GM18858 (cell line): ENCODE measurements around the gene AP4S1.
"Not testable (repeated sequence)": the region's sequence is repeated elsewhere in the genome, so short reads cannot be mapped to it uniquely, and the experiment has no call there.

Source experiments
- ATAC-seq: cut with Tn5 transposase; IDR thresholded peaks from one replicate; pipeline ENCODE4 v1.9.1; 2021; ENCODE audit not compliant: unreplicated experiment

Gene AP4S1

DNA sequence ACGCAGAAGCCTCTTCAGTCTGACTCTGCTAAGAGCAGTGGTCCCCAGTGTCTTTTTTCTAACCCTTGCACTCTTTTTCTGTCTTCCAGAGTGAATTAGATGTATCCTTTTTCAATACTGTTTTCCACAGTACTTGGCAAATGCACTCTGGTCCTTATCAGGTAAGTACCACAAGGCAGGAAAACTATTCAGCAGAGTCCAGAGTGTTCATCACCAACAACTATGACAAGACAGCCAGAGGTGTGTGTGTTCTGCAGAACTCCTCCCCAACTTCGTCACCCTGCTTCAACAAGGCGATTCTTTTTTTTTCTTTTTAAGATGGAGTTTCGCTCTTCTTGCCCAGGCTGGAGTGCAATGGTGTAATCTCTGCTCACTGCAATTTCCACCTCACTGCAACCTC lies 55.0 kb downstream of the AP4S1 start:
- no peak for ATAC-seq

DNA sequence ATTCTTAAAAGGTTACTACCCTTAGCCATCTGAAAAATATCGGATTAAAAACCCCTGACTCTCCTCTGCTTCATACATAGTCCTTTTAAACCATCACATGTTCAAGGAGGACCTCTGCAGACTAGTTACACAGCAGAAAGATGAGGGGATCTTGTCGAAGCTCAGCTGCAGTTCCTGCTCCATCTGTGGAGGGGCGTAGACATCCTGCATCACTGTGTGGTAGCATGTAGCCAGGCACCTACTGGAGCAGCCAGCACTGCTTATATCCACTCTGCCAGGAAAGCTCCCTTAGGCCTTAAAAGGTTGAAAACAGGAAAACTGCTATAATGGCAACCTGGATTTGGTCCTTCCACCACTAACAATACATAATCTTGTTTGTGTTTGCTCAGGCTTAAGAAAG lies 58.3 kb downstream of the AP4S1 start:
- ATAC-seq = no peak

DNA sequence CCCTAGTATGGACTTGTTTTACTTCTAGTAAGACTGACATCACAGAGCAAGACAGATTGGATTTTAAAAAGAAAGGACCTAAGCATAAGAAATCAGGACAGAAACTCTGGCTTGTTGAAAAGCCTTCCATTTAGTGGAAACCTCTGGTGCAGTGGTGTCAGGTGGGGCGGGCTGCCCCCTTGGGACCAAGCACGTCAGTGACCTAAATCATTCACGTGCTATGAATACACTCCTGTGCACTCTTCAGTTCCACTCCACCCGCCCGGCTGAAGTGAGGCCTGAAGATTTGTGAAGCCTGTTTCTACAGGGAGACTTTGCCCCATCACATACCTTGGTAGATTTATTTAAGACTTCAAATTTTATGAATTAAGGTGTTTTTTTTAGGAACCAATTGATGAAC lies 58.9 kb downstream of the AP4S1 start:
- ATAC-seq = peak; percentile 72

DNA sequence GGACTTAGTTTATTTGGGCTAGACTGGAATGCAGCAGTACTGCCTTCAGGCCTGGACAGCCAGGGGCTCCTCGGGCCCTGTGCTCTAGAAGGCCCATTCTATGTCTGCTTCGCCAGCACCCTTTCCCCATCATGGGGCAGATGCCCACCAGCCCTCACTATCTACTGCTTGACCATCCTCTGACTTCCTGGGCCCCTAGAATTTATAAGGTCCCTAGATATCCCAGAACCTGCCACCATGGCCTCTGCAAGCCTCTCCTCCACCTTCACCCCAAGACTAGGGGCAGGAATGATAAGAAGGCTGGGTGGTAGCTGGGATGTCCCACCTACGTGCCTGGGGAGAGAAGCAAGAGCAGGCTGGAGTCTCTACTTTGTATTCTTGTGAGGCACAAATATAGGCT lies 59.6 kb downstream of the AP4S1 start:
- ATAC-seq = no peak

DNA sequence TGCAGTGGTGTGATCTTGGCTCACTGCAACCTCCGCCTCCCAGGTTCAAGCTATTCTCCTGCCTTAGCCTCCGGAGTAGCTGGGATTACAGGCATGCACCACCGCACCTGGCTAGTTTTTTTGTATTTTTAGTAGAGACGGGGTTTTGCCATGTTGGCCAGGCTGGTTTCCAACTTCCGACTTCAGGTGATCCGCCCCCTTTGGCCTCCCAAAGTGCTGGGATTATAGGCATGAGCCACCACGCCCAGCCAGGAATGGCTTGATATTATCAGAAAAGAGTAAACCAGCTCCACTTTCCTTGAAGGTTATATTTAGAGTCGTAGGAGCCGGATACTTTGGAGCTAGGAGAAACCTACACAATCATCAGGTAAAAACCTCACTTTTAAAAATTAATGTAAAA lies 61.0 kb downstream of the AP4S1 start:
- not testable (repeated sequence) for ATAC-seq

DNA sequence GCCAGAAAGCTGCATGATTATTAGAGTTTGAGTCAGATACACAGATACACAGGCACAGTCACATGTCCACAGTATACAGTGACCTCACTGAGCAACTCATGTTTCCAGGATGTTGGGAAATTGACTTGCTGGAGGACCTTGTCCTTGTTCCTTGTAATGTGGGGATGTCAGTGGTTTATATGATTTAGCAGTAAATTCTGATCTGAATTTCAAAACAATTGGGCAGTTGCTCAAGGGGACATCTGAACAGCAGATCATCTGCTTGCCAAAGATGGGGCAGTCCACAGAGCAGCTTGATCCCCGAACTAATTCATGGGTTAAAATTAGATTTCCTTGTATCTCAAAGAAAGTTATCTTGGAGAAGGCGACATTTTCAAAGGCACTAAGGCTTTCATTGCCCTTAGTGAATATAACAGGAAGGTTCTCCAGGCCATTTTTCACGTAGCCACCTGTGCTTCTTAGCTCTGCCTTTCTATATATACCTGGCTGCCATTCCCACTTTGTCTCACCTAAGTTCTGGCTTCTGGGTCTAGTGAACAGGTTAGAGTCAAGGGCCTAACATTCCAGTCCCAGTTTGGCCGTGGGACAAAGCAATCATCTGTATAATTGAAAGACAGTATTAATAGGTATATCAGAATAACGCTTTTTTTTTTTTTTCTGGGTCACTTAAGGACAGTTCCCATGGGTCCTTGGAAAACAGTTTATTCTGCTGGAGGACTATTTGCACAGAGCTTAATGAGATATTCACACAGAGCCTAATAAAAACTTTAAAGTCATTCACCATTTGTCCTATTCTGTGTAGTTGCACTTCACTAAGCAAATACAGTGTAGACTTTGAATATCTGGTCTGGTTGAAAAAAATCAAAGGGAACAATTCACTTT lies 65.7 kb downstream of the AP4S1 start:
- no peak for ATAC-seq

DNA sequence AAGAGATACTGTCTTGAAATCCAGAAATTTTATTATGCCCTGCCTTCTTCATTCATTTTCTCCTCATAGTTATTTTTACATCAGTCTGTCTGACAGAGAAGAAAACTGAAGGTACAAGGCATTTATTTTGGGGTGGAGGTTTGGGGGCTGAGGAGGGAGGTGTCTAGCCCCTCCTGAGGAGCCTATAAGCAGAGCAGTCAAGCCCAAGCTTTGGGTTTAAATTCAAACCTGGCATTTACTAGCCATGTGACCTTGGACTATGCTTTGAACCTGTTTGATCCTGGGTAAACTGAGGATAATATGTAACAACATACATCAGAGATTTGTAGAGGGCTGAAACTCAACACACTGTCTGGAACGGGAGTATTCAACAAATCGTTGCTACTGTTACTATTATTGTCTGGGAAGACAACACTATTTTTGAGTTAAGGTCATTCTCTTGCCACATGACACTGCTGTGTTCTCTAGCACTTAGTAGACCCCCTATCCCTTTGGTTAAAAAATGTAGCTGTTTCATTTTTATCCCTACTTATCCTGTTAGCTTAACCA lies 66.8 kb downstream of the AP4S1 start:
- no peak for ATAC-seq

DNA sequence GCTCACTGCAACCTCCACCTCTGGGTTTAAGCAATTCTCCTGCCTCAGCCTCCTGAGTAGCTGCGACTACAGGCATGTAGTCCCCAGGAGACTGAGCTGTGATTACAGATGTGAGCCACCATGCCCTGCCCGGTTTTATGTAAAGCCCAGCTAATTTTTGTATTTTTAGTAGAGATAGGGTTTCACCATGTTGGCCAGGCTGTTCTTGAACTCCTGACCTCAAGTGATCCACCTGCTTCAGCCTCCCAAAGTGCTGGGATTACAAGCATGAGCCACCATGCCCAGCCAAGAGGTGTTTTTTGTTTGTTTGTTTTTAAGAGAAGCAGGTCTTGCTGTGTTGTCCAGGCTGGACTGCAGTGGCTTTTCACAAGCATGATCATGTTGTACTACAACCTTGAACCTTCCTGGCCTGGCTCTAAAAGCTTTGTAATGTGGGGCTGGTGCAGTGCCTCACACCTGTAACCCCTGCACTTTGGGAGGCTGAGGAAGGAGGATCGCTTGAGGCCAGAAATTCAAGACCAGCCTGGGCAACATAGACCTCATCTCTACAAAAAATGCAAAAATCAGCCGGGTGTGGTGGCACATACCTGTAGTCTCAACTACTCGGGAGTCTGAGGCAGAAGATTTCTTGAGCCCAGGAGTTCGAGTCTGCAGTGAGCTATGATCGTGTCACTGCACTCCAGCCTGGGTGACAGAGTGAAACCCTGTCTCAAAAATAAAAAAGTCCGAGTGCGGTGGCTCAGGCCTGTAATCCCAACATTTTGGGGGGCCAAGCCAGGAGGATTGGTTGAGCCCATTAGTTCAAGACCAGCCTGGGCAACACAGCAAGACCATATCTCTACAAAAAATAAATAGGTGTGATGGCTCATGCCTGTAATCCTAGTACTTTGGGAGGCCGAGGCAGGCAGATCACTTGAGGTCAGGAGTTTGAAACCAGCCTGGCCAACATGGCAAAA lies 68.7 kb downstream of the AP4S1 start:
- ATAC-seq = not testable (repeated sequence)

DNA sequence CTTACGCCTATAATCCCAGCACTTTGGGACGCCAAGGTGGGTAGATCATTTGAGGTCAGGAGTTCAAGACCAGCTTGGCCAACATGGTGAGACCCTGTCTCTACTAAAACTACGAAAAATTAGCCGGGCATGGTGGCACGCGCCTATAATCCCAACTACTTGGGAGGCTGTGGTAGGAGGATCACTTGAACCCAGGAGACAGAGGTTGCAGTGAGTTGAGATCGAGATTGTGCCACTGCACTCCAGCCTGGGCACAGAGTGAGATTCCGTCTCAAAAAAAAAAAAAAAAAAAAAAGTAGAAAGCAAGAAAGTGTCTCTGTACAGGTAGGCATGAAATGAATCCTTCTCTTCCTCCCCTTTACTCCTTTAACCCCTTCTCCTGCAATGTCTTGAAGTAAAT lies 70.4 kb downstream of the AP4S1 start:
- not testable (repeated sequence) for ATAC-seq

DNA sequence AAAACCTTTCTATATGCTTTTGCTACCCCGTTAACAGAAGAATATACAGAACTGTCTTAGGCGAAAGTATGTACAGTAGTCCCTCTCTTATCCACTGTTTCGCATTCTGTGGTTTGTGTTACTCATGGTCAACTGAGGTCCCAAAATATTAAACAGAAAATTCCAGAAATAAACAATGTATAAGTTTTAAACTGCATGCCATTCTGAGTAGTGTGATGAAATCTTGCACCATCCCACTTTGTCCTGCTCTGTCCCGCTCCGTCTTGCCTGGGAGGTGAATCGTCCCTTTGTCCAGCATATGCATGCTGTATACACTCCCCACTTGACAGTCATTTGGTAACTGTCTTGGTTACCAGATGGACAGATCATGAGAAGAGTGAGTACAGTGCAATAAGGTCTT lies 70.8 kb downstream of the AP4S1 start:
- ATAC-seq = no peak

DNA sequence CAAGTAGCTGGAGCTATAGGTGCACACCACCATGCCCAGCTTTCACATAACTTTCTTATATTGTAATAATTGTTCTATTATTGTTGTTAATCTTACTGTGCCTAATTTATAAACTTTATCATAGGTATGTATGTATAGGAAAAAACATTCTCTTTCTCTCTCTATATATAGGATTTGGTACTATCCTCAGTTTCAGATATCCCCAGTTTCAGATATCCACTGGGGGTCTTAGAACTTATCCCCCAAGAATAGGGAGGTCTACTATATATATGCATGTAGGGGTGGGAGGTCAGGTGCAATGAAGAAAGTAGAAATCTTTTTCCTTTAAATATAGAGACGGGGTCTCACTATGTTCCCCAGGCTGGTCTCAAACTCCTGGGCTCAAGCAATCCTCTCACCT lies 71.6 kb downstream of the AP4S1 start:
- no peak for ATAC-seq

DNA sequence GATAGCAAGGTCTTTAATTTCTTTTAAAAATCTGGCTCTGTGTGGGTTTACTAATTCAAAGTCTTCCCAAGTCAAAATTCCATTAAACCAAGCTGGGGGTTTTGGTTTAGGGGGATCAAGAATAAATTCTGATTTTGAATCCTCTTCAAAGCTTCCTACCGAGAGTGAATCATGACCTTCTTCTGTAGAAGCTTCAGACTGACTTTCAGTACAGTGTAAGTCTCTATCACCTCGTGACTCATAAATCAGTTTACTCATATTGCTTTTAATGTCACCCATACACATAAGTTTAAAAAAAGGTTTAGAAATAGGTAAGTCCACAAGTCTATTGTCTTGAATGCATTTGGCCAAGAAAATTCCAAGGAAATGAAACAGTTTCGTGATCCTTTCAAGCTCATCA lies 81.3 kb downstream of the AP4S1 start:
- ATAC-seq = no peak

DNA sequence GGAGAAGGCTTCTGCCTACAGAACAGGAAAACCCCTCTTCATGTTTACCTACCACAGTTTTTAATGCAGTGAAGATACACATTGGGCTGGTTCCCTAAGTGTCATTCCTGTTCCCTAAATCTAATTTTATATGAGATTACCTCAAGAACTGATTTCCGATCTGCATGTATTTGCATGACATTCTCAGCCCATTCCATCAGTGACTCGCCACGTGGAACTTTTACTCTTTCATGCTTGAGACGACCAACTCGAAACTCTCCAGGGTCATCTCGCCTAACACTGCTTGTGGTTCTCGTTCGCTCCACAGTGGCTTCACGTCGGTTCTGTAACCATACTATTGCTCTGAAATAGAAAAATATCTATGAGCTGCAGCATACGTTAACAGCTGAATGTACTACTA lies 83.8 kb downstream of the AP4S1 start:
- no peak for ATAC-seq

DNA sequence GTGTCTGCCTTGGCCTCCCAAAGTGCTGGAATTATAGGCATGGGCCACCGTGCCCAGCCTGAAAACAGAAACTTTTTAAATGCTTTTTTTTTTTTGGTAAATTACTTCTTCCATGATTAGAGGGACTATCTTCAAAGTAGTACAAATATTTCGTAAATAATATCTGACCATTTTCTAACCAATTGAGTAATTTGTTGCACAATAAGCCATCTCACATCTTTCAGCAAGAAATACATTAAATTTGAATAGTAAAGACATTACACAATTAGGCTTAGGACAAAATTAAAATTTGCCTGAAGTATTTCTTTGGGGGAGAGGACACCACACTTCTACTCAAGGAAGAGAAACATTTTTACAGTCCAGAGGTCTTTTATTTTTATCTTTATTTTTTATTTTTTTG lies 85.4 kb downstream of the AP4S1 start:
- ATAC-seq = no peak

DNA sequence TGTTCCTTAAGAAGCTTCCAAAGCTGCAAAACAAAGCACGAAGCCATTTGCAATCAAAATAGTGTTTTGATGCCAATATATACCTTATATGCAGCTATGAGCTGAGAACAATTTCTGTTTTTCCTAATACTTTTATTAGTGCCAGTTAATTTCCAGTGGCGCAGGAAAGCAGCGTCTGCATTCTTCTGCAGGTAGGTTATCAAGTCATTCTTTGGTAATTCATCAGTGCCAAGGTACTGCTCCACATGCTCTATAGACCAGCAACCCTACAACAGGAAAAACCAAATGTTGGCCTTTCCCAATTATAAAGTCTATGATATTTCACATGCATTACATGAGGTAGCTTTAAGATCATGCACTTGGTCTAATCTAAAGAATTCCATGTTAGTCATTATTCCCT lies 88.3 kb downstream of the AP4S1 start:
- no peak for ATAC-seq

DNA sequence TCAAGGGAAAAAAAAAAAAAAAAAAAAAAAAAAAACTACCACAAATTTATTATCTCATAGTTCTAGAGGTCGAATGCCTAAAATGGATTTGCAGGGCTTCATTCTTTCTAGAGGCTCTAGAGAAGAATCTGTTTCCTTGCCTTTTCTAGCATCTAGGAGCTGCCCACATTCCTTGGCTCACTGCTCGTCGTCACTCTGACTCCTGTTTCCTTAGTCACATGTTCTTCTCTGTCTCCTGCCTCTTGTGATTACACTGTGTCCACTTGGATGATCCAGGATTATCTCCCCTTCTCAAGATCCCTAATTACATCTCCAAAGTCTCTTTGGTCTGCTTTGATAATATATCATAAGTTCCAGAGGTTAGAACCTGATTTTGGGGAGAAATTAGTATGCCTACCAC lies 93.4 kb downstream of the AP4S1 start:
- no peak for ATAC-seq

DNA sequence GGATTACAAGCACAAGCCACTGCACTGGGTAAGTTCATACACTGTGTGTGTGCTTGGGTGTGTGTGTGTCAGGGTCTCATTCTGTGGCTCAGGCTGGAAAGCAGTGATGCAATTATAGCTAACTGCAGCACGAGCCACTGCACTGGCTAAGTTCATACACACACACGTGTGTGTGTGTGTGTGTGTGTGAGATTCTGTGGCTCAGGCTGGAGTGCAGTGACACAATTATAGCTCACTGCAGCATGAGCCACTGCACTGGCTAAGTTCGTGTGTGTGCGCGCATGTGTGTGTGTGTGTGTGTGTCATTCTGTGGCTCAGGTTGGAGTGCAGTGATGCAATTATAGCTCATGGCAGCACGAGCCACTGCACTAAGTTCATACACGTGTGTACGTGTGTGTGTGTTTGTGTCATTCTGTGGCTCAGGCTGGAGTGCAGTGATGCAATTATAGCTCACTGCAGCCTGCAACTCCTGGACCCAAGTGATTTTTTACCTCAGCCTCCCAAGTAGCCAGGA lies 96.7 kb downstream of the AP4S1 start:
- no peak for ATAC-seq

DNA sequence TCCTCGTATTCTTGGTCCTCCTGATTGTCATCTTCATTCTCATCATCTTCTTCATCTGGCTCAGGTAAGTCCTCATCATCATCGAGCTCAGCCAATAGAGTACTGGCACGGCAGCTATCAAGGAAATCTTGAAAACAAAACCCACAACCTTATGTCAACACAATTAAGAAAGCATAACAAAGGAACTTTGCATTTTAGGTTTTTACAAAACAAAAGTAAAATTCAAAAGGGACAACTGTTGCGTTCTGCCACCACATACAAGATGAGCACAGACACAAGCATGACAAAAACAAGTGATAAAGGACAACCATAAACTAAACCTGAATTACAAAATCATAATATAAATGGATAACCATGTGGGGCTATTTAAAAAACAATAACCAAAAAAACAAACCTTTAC lies 97.5 kb downstream of the AP4S1 start:
- ATAC-seq = no peak

DNA sequence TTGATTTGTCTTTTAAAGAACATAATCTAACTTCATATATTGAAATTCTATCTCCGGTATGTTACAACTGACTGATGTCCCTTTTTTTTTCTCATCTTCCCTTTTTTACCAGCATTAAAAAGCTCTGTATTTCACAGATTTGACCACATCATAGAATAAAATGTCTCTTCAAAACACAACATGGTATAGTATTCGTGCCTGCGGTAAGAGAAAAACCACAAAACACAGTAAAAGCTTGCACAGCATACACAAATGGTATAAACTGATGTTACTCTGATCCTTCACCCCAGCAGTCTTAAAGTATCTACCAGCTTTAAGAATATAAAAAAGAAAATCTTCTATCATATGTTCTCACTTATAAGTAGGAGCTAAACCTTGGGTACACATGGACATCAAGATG lies 98.7 kb downstream of the AP4S1 start:
- ATAC-seq = no peak

DNA sequence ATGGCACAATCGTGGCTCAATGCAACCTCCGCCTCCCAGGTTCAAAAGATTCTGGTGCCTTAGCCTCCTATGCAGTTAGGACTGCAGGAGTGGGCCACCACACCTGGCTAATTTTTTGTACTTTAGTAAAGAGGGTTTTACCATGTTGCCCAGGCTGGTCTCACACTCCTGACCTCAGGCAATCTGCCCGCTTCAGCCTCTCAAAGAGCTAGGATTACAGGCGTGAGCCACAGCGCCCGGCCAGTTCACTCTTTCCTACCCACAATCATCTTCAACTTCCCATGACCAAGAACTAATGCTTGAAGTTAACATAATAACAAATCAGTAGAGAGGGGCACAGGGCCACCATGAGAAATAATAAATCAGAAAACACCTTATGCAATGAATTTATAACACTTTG lies 99.8 kb downstream of the AP4S1 start:
- no peak for ATAC-seq

DNA sequence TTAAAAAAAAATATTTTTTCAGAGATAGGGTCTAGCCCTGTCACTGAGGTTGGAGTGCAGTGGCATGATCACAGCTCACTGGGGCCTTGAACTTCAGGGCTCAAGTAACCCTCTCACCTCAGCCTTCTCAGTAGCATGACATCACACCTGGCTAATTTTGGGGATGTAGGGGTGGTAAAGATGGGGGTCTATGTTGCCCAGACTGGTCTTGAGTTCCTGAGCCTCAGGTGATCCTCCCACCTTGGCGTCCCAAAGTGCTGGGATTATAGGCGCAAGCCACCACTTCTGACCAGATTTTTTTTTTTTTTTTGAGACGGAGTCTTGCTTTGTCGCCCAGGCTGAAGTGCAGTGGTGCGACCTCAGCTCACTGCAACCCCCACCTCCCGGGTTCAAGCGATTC lies 101.2 kb downstream of the AP4S1 start:
- no peak for ATAC-seq

DNA sequence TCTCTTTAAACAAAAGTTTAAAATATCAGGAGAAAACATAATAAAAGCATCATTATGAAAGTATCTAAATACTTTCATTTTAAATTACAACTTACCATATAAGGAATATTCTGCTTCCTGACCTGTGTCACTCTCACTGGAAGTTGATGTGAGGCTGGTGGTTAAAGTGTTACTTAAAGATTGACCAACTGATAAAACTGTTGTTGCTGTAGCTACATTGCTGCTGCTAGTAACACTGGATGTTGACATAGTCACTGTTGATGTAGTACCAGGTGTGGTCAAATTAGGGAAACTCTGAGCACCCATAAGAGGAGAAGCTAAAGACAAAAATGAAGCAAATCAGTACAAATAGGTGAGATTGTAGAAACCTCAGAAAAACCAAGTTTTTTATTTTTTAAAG lies 102.2 kb downstream of the AP4S1 start:
- ATAC-seq = peak; percentile 60
